Glomerular visceral epithelial cell (primary cell): ENCODE results near the gene C9orf78.
A peak's percentile ranks its signal among the peaks of the same experiment; 100 is the strongest.

Source experiments
- DNase-seq: peaks from one replicate; pipeline ENCODE4 v3.0.0-alpha.2; 2016; ENCODE audit errors: extremely low spot score

Gene C9orf78, protein sequence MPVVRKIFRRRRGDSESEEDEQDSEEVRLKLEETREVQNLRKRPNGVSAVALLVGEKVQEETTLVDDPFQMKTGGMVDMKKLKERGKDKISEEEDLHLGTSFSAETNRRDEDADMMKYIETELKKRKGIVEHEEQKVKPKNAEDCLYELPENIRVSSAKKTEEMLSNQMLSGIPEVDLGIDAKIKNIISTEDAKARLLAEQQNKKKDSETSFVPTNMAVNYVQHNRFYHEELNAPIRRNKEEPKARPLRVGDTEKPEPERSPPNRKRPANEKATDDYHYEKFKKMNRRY

GRCh38 chr9:129835128-129835859, at the start of gene C9orf78, which contains the start of gene USP20:
C9orf78 (minus strand) TSS chr9:129835275; CDS start chr9:129835221, 54 bp downstream.
USP20 (plus strand) TSS chr9:129835458; CDS start chr9:129852556, 17,098 bp downstream.
- DNase-seq: peak; percentile 96

DNA sequence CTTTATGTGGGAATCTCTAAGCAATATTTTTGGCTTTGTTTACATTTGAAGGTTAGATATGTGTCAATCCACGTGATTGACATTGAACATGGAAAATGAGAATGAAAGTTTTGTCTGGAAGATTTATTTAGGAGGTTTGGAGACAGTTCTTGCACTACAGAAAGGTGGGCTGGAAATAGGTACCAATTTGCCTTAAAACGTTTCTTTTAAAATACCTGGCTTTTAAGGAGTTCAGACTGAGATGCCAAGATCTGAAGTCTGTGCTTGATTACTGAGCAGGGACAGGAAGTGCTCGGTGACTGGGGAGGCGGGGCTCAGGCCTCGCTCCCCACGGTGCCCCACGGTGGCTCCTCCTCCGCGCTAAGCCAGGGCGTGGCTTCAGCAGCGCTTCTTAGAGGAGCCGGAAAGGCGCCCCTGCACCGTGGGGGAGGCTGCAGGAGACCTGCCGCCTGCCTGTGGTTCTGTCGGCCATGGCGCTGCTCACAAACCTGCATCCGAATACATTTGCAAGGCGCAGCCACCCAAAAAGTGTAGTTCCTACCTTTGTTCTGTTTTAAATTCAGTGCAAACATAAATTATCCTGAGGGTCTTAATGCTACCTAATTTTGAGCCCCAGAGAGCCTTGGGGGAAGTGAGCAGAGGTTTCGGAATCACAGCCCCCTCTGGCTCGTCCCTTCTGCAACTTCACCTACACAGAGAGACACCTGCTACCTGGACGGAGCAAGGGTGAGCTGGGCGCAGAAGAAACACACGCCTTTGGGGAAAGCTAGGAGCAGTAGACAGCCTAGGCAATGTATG, 49.3 kb upstream of the C9orf78 start:
- peak; percentile 90 for DNase-seq

- DNase-seq: no peak
Observed at GRCh38 chr9:129881547-129882324, 46.7 kb upstream of the C9orf78 start.

GRCh38 chr9:129880654-129881546, 45.8 kb upstream of the C9orf78 start:
- no peak for DNase-seq

DNA sequence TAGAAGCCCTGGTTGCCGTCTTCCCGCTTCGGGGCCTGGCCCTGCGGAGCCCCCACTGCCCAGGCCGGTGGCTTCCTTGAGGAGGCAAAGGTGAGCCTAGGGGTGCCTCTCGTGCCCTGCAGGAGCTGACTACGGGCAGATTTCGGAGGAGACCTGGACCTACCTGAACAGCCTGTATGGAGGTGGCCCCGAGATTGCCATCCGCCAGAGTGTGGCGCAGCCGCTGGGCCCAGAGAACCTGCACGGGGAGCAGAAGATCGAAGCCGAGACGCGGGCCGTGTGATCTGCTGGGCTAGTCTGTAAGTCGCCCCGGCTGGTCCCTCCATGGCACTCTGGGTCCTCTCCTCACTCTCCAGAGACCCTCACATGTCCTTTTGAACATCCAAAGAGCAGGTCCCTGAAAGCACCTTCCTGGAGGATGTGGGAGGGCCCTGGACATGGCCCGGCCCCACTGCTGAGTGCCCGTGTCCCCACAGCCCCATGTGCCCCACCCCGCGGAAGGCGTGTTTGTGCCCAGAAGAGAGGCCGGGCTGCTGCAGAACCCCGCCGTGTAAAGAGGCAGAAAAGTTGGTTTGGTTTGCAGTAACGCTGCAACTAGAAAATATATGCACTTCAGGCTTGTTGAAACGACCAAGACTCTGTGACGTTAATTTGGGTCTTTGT, 45.0 kb upstream of the C9orf78 start:
- no peak for DNase-seq

GRCh38 chr9:129879103-129879699, 44.1 kb upstream of the C9orf78 start:
- DNase-seq: no peak

GRCh38 chr9:129878291-129878690, 43.2 kb upstream of the C9orf78 start:
- DNase-seq: no peak

DNA sequence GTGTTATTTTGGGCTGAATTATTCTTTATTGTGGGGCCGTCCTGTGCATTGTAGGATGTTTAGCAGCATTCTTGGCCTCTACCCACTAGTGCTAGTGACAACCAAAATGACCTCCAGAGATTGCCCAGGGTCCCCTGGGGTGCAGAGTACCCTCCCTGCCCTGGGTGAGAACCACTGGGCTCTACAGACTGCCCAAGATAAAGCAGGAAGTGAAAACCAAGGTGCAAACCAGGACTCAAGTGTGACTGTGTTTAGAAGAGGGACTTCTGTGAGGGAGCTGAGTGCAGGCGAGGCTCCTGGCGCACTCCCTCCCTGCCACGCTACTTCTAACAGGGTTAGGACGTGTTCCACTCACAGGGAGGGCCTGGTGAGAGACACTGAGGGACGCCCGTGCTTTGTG, 41.7 kb upstream of the C9orf78 start:
- no peak for DNase-seq

GRCh38 chr9:129875687-129876395, 40.8 kb upstream of the C9orf78 start:
- DNase-seq: no peak

GRCh38 chr9:129875181-129875611, 40.1 kb upstream of the C9orf78 start:
- no peak for DNase-seq

DNA sequence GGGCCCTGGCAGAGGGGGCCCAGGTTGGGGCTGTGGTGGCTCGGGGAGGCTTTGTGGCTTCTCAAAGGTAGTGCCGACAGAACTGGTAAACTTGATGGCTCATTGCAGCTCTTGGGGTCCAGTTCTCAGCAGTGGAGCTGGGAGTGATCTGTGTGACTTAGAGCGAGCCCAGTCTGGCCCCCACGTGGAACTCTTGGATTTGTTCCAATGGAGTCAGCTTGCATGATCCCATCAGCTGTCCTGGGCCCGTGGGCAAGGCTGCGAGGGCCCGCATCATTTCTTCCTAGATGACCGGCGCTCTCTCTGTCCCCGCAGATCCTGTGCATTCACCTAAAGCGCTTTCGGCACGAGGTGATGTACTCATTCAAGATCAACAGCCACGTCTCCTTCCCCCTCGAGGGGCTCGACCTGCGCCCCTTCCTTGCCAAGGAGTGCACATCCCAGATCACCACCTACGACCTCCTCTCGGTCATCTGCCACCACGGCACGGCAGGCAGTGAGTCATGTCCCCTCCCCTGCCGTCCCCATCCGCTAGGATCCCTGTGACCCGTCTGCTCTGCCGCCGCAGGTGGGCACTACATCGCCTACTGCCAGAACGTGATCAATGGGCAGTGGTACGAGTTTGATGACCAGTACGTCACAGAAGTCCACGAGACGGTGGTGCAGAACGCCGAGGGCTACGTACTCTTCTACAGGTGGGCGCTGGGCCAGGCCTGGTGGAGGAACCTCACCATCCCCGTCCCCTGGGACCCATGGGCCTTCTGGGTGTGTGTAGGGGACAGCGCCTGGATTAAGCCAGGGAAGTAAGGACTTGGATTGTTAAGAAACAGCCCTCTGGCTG, 39.4 kb upstream of the C9orf78 start:
- no peak for DNase-seq

DNA sequence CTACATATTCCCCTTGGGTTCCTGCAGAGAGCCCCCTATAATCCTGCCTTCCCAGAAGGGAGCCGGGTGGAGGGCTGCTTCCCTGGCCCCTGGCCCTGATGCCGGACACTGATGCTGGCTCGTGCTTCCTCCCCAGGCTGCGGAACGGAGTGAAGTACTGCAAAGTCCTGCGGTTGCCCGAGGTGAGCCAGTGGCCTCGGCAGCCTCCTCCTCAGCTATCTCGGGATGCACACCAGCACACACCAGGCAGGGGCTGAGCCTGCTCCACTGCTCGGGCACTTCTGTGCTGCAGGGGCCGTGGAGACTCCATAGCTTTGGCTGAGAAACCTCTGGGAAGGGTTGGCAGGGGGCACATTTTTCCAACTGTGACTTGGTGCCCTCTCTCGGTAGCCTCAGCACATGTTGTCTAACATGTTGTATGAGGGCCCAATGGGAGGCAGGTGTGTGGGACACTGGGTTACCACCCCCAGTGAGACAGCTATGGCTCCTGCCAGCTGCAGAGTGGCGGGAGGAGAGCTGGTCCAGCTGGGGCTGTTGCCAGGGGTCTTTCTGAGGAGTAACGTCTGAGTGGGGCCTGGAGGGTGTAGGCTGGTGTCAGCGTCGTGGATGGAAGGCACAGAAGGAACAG, 38.6 kb upstream of the C9orf78 start:
- DNase-seq: no peak

GRCh38 chr9:129871046-129871445, 36.0 kb upstream of the C9orf78 start:
- no peak for DNase-seq

DNA sequence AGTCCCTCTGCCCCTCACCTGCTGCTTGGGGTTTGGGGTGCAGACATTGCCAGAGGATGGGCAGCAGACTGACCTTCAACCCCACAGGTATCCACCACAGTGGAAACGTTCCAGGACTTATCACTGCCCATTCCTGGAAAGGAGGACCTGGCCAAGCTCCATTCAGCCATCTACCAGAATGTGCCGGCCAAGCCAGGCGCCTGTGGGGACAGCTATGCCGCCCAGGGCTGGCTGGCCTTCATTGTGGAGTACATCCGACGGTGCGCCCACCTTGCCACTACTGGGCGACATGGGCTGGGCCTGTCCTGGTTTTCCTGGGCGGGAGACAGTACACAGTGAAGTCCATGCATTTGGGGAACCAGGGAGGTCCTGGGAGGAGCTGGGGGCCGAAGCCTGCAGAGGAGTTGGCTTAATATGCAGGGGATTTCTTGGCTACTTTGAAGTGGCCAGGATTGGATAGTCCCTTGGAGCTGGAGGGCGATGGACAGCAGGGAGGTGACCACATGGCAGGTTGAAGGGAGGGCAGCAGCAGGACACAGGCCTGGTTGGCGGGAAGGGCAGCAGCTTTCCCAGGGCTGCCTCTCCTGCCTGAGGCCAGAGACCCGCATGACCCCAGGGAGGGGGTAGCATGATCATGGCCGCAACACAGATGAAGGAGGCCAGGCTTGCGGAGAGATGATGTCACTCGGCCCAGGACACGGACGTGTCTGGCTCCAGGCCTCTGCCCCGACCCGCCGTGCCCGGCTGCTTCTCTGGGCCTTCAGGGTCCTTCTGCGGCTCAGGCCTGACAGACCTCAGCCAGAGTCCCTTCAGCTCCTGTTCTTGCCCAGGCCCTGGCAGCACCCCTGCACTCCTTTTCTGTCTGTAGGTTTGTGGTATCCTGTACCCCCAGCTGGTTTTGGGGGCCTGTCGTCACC, 34.8 kb upstream of the C9orf78 start:
- no peak for DNase-seq

DNA sequence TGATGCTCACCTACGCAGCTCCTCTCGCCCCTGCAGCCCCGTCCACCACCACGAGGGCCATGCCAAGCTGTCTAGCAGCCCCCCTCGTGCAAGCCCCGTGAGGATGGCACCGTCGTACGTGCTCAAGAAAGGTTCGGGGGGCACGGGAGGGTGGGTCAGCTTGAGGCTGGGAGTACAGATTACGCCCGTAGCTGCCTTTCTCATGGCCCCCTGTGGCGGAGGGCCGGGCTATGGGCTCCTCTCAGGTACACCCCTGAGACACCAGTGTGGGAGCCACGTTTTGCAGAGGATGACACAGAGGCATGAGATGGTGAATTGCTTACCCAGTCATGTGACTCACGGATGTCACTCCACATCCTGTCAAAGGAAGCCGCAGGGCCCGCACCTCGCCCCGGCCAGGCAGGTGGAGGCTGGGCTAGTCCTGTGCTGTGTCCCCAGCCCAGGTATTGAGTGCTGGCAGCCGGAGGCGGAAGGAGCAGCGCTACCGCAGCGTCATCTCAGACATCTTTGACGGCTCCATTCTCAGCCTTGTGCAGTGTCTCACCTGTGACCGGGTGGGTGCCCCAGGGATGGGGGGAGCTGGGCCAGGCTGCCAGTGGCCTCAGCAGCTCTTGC, 33.9 kb upstream of the C9orf78 start:
- DNase-seq: no peak
